Measurements from ENCODE around the gene WDR86.

Gene WDR86

DNA sequence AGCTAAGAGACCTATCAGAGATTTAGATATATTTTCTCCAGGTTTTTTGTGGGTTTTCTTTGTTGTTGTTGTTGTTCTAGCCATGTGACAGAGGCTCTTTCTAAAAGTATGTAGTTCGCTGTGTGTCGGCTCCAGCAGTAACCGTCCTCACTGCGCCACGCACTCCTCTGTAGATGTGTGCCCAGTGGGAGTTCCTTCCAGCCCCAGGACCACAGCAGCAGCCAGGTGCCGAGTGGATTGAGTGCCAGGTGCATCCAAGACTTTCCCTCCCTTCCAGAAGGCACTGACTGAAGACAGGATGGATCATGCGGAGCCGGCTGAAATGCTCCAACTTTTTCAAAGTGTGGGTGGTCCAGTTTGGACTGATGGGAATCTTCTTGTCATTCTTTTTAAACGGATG is 31.8 kb downstream of the WDR86 start:
- no peak for DNase-seq

DNA sequence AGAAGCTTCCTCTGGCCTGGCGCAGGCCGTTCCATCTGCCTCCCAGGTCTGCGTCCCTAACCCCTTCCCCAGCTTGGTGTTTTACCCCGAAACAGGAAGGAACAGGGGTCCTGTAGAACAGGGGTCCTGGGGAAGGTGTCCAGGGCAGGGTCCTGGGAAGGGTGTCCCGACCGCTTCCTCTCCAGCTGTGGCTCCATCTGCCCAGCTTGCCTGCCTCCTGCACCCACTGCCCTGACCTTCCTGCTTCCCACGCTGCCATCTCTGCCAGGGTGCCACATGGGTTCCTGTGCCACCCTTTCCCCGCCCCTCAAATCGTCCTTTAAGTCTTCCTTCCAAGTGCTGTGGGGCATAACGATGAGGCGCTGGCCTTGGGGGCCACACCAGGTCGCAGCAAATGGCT is 32.4 kb downstream of the WDR86 start:
- DNase-seq: no peak

DNA sequence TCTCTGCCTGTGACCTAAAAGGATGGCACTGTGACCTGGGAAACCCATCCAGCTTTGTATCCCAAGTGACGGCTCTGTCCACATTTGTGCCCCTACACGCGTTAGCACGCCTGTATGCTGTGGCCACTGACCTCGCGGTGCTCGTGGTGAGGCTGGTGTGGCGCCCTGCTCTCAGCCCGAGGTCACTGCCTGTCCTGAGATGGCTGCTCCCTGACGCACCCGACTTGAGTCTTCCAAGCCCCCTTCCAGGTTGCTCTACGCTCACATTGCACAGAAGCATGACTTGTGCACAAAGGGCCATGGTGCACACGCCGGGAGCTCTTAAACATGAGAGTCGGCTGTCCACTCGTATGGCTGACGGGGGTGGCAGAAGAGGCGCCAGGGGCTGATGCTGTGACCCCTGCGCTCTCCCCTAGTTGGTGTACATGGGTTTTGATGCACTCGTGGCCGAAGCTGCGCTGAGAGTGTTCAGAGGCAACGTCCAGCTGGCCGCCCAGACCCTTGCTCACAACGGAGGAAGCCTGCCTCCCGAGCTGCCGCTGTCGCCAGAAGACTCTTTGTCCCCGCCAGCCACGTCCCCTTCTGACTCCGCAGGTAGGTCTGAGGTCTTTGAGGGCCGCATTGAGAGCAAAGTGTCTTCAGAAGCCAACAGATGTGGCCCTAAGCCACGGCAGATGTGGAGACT is 33.5 kb downstream of the WDR86 start:
- no peak for DNase-seq

DNA sequence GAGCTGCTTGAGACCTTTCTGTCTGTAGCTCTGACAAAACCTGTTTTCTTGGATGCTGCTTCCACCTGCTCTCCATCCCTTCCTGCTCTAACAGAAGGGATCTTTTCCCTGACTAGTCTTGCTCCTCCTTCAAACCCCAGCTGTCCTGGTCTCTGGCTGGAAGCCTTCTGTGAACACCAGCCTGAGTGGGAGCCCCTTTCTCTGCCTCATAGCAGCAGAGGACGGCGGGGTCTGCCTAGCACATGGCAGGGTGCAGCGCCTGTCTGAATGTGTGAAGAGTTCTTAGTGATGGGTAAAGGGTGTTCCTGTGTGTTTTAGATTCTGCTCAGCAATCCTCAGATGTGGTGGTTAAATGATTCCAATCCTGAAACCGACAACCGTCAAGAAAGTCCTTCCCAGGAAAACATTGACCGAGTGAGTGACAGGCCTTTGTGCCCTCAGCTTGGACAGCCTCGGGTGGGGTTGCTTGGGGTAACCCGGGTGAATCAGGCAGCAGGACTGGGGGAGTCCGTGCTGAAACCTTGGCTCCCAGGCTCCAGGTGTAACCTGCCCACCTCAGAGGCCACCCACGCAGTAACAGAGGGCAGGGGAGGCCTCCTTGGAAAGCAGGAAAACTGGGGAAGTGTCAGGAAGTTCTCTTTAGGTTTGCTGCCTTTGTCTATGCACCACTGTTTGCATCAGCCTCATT is 34.2 kb downstream of the WDR86 start:
- DNase-seq: no peak

DNA sequence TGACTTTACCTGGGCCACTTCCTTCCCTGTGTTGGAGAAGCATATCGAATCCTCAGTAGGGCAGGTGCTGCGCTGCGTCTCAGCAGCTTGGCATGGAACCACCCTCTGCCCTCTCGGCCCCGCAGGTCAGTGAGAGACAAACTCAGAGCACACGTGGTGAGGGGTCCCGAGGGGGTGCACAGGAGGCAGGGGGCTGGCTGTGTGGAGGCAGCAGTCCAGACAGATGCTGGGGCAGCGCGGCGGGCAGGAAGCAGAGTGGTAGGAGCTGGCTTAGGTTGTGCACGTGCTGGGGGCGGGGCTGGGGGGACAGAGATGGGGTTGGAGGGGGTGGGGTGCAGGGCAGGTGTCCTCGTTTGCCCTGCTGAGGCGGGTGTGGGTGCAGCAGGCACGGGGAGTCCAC is 35.1 kb downstream of the WDR86 start:
- no peak for DNase-seq

DNA sequence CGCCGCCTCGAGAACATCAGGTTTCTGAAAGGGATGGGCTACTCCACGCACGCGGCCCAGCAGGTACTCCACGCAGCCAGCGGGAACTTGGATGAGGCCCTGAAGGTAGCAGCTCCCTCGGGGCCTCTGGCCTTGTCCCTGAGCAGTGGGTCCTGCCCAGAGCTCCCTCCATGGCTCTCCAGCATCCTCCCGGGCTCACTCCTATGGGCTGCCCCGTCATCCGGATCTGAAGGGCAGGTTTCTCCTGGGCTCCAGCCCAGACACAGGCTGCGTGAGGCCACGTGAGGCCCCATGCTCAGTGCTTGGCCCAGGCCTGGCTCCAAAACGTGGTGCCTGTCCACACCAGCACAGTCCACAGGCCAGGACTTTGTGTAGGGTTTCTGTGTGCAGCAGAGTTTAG is 35.7 kb downstream of the WDR86 start:
- DNase-seq: no peak

DNA sequence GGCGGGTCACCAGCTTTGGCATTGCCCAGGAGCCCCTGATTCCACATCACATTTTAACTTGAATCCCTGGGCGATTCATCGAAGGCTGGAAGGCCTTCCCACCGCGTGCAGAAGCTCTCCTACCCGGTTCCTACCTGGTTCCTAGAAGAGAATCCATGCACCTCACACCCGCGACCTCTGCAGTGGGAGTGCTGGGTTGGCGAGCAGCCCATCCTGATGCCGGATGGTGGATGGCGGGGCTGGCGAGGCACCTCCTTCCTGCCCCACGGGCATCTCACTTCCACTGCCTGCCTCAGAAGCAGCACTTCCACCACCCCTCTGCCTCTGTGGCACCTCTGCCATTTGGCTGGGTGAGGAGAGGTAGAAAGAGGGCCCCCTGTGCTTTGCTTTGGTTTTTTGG is 36.2 kb downstream of the WDR86 start:
- DNase-seq: no peak

DNA sequence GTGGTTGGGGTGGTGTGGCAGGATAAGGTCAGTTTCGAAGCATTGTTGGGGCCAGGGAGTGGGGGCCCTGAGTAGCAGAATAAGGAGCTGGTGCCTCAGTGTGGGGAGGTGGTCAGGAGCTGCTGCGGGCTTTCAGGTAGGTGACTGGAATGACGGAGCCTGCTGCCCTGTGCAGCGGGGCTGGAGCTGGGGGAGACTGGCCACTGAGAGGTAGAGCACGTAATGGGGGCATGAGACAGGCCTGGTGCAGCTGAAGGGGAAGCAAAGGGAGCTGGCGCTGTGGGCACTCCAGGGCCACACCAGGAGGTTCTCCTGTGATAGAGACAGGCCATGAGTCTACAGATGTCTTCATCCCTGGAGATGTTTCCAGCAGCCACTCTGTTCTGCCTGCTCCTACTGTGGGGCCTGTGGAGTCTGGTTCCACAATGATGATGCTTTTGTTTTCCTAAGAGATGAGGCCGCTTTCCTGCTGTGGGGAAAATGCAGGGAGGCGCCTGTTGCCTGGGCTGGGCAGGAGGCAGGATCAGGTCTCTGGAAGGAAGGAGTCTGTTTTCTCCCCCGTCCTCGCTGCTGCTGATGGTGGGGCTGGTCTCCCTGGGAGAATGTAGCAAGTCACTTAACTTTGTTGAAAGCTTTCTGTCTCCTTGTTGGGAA is 37.1 kb downstream of the WDR86 start:
- no peak for DNase-seq

DNA sequence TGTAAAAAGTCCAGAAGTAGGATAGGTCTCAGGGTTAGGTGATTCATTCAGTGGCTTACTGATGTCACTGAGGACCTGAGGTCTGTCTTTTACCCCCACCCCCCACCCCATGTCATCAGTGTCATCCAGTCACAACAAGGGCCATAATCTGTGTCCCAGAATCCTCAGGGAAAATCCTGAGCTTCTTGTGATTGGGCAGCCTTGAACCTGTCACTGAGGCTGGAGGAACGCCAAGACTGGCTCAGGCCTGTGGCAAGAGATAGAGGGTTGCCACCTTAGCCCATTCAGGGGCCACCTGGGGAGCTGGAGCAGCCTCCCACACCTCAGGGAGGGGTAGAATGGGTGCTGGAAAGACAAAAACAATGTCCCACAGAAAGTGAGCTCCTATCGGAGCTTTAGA is 38.6 kb downstream of the WDR86 start:
- DNase-seq: no peak

DNA sequence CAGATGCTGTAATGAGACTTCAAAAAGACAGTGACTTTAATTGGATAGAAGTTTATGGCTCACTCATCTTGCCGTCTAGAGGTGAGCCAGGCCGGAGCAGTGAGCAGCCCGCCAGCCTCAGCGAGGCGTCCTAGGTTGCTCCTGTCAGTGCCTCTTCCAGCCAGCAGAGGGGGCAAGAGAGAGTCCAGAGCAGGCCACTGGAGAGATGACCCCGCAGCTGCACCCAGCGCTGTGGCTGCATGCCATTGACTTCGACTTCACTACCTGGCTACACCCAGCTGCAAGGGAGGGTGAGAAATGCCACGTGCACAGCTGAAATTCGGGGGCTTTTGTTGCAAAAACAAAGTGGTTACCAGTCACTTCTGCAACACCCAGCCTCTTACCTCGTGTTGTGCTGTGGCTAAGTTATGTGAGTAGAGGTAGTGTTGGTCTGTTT is 41.7 kb downstream of the WDR86 start:
- DNase-seq: peak; percentile 74

DNA sequence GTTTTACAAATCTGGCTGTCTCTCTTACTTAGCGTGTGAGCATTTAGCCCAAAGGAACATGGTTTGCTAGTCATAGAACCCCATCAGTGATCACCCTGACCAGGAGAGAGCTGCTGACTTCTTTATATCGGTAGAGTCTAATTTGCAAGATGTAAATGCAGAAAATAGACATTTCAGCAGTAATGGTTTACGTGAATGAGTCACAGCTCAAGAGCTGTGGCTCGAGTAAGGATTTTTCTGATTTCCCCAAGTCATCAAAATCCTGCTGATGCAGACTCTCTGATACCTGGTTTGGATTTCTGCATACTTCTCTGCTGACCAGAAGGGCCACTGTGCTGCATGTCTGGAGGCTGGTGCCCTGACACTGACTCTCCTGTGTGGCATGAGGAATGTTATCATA is 42.6 kb downstream of the WDR86 start:
- no peak for DNase-seq

DNA sequence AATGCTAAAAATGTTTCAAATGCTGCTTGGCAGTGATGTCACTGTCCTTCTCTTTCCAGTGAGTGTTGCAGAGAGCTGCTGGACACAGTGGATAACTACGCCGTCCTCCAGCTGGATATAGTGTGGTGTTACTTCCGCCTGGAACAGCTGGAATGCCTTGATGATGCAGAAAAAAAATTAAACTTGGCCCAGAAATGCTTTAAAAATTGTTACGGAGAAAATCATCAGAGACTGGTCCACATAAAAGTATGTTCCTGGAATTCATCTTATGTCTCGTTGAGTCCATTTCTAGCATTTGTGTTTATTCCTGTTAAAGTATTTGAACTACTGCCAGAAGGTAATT is 43.0 kb downstream of the WDR86 start:
- DNase-seq: no peak

DNA sequence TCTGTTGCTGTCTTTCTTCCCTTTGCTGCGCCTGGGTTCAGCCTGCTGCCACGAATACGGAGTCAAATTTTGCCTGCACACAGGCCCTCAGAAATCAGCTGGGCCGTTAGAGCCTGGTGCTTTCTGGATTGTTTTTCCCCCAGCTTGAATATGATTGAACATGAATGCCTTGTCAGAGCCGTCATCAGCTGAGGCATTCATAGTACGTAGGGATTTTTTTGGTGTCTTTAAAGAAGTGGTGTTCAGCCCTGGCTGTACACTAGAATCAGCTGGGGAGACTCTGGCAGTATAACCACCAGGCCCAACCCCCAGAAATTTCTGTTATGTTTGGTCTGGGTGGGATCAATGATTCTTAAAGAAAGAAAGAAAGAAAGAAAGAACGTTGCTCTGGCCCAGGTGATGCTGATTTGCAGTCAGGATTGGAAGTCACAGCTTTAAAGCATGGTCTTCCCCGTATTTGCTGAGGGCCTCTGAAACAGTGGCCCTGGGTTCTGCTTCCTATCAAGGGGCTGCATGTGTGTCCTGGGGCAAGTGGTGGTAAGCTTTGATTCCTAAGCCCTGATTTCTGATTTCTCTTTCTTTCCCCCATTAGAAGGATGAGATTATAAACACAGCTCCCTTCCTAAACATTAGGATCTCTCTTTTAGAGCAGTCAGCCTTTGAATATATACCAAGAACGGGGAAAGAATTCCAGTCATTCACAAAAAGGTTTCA is 43.5 kb downstream of the WDR86 start:
- DNase-seq: no peak

DNA sequence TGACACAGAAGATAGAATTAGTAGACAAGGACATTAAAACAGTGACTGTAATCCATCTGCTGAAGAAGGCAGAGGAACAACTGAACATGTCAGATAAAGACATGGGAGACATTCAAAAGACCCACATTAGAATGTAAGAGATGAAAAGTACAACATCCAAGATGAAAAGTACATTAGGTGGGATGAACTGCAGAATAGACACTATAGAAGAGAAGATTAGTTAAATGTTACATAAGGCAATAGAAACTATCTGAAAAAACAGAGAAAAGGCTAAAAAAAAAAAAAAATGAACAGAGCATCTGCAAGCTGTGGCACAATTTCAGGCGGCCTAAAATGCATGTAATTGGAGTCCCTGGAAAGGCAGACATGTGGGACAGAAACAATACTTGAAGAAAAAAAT is 46.7 kb downstream of the WDR86 start:
- no peak for DNase-seq

DNA sequence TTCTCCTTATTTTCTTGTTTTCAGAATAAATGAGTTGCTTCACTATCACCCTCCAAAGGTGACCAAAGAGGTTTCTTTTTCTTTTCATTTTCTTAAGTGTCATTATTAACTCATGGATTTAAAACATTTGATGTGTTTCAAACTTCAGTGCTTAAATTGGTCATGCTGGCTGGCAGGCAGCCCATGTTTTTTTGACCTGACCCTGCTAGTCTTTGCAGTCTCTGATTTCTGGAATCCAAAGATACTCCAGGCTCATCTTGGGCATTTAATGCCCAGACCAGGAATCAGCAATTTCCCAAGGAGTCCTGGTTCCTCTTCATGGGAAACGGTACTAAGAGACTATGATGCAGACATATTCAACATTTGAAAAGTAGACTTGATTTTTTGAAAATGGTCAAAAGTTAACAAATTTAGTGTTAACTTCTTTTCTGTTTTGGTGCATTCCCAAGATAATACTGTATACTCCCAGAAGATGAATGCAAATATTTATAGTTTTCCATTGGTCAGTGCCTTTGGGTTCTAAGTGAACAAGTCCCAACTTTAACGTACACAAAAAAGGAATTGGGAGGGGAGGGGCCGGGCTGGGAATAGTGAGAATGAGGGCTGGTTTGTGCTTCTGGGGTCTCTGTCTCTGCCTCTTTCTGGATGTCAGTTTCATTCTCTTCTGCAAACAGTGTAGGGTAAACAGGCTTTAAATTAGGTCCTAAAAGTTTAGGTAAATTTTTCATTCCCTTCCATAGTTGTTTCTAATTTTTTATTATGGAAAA is 48.5 kb downstream of the WDR86 start:
- DNase-seq: no peak

DNA sequence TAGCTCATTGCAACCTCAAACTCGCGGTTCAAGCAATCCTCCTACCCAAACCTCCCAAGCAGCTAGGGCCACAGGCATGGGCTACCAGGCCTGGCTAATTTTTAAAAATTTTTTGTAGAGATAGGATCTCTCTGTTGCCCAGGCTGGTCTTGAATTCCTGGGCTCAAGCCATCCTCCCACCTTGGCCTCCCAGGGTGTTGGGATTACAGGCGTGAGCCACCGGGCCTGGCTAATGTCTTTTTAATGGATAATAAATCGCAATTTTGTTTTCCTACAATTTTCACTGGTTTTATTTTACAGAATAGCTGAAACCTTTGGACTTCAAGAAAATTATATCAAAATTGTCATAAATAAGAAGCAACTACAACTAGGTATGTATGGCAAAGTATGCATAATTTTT is 57.3 kb downstream of the WDR86 start:
- DNase-seq: no peak

DNA sequence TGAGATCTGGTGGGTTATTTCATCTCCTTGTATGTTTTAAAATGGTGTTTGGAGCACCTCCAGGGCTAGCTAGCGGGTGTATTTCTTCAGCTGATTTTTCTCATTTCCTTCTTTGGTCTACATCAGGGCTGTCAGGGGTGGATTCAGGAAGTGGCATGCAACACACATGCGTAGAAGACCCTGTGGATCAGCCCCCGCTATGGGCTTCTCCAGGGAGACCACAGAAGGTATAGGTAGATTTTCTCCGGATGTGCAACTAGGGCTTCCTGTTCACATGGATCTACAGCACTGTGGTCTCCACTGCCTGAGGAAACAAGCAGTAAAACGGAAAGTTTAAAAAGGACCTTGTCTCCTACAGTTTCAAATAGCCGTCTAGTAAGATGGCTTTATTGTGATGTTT is 57.9 kb downstream of the WDR86 start:
- DNase-seq: no peak

DNA sequence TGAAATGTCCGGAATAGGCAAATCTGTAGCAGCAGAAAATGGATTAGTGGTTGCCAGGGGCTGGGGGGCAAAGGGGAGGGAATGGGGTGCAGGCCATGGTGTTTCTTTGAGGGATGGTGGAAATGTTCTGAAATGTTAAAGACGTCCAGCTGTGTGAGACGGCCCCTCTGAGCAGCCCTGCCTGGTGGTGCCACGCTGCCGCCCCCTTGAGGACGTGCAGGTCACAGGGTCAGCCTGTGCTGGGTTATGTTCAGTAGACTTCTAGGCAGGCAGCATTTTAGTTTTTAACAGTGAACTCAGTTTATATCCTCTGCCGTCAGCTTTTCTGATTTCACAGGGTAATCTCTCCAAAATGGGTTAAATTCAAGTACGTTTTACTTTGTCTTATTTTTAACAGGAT is 58.8 kb downstream of the WDR86 start:
- no peak for DNase-seq

DNA sequence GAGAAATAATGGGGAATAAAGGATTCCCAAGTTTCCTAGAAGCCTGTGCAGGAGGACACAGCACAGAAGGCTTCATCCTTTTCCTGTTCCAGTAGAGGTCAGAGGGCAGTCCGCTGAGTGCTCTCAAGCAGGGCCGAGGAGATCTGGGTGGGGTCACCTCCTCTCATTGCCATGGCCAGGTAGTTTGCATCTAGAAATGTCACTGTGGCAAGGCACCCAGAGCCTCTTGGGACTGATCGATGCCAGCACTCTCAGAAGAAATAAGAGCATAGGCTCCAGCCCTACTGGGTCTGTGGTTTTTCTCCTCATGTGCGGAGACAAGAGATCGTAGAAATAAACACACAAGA is 60.4 kb downstream of the WDR86 start:
- no peak for DNase-seq

DNA sequence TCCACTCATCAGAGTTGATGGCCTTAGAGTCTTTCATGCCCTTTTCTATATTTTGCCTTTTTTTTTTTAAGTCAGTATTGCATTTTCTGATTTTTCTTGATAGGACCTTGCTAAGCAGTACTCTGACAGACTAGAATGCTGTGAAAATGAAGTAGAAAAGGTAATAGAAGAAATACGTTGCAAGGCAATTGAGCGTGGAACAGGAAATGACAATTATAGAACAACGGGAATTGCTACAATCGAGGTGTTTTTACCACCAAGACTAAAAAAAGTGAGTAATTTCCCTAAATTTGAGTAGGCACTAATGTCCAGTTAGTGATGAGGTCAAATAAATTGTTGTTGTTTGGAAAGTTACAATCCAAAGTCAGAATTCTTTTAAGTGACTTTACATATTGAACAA is 60.9 kb downstream of the WDR86 start:
- no peak for DNase-seq

DNA sequence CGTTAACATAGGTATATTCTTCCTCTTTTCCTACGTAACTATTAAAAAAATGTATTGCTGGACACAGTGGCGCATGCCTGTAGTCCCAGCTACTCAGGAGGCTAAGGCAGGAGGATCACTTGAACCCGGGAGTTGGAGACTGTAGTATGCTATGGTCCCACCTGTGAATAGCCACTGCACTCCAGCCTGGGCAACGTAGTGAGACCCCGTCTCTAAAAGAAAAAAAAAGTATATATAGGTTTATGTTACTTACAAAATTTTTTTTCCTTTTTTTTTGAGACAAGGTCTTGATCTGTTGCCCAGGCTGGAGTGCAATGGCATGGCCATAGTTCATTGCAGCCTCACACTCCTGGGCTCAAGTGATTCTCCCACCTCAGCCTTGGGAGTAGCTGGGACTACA is 62.6 kb downstream of the WDR86 start:
- DNase-seq: no peak

DNA sequence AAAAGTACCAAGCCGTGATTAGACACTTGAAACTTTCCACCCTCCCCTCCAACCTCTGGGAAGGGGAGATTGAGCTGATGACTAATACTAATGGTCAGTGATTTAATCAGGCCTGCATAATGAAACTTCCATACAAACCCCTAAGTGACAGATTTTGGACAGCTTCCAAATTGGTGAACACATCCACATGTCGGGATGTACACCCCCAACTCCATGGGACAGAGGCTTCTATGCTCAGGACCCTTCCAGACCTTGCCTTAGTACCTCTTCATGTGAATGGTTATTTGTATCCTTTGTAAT is 63.4 kb downstream of the WDR86 start:
- DNase-seq: no peak

Measured in NCI-H2029 (cell line).